WI38 (cell line): ENCODE data around the gene BUB1B.
A peak's percentile ranks its signal among the peaks of the same experiment; 100 is the strongest.
"Not testable (repeated sequence)": the region's sequence is repeated elsewhere in the genome, so short reads cannot be mapped to it uniquely, and the experiment has no call there.

ENCODE experiments used
- H3K4me3 ChIP-seq: 2 replicates; pipeline ENCODE4 v1.5.1; 2011; ENCODE audit warnings: low read depth, mild to moderate bottlenecking, control low read depth, low read length
- TF ChIP-seq, protein P1 (sequence below): IDR thresholded peaks from 2 replicates; pipeline ENCODE4 v1.5.1; 2012; ENCODE audit warnings: low read depth, mild to moderate bottlenecking, control low read depth, low read length

BUB1B gene

DNA sequence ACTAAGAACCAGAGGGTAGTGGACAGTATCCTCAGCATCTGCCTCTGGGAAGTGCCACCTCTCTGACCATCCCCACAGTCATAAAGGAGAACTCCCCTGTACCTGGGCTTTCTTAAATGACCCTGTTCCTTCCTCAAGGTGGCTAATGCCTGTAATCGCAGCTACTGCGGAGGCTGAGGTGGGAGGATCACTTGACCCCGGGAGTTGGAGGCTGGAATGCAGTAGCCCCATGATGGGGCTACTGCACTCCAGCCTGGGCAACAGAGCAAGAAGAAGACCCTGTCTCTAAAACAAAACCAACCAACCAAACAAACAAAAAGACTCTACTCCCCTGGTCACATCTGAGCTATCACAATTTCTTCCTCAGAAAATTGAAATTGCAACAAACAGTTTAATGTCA, 848 bp upstream of the BUB1B start:
- no peak overlapping the region for H3K4me3 ChIP-seq
- TF ChIP-seq, protein P1, sequence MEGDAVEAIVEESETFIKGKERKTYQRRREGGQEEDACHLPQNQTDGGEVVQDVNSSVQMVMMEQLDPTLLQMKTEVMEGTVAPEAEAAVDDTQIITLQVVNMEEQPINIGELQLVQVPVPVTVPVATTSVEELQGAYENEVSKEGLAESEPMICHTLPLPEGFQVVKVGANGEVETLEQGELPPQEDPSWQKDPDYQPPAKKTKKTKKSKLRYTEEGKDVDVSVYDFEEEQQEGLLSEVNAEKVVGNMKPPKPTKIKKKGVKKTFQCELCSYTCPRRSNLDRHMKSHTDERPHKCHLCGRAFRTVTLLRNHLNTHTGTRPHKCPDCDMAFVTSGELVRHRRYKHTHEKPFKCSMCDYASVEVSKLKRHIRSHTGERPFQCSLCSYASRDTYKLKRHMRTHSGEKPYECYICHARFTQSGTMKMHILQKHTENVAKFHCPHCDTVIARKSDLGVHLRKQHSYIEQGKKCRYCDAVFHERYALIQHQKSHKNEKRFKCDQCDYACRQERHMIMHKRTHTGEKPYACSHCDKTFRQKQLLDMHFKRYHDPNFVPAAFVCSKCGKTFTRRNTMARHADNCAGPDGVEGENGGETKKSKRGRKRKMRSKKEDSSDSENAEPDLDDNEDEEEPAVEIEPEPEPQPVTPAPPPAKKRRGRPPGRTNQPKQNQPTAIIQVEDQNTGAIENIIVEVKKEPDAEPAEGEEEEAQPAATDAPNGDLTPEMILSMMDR = no peak

DNA sequence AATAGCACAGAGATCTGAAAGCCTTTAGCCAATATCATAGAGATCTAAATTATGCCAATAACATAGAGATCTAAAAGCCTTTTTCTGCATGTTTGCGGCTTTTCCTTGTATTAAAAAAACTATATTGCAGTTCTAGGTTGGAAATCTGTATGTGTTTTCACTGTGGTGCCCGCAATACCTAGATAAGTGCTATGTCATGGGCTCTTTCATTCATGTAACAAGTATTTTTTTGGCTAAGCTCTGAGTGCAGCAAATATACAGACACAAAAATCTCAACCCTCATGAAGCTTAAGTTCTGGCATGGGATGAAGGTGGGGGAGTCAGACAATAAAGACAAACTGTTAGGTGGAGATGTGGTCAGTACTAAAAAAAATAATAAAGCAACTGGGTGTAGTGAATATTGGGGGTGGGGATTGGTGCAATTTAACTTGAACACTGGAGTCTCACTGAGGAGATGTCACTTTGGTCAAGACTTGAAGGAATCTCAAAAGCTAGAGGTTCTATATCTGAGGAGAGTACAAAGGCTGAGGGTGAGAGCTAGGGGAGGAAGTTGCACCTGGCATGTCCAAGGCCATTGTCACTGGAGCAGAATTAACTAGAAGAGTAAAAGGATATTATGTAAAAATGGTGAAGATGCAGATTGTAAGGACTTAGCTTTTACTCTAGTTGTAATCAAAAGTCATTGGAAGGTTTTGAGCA, 973 bp downstream of the BUB1B start:
- peak overlapping the region; percentile 94 for H3K4me3 ChIP-seq
- TF ChIP-seq, protein P1 = no peak

DNA sequence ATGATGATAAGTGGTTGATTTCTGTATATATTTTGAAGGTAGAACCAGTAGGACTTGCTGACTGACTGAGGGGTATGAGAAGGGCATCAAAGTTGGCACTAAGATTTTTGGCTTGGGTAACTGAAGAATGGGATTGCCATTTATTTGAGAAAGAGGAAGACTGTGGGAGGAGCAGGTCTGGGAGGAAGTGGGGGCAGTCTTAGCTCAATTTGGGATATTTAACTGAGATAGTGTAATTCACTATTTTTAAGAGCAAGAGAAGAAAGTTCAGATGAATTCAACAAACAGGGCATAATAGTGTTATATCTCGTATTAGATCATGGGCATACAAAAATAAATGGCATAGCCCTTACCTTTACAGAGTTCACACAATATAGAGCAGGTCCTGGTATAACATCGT, 1.7 kb downstream of the BUB1B start:
- peak overlapping the region; percentile 94 for H3K4me3 ChIP-seq
- TF ChIP-seq, protein P1 = no peak

DNA sequence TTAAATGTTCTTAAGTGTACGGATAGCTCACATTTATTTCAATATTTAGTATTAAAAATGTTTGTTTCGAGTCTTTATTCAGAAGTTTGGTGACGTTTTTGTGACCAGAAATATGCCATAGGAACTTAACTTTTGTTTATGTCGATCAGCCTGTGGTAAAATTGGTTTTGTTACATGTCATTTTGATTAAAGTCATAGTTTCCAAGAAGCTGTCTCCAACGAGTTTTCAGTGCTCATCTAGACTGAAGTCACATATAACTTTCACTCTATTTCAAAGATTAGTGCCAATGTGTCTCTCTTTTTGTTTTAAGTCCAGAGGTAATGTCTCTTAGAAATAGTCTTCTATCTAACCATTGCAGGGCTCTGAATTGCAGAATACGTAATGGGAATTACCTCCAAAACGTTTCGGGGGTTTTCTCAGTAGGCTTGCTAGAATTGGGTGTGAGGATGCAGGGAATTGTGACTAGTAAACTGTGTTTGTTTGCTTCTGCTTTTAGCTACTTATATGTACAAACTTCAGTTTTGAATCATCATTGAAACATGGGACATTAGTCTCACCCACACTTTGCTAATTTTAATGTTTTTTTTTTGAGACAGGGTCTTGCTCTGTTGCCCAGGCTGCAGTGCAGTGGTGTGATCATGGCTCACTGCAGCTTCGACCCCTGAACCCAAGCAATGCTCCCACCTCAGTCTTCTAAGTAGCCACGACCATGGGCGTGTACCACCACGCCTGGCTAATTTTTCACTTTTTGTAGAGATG, 3.0 kb downstream of the BUB1B start:
- TF ChIP-seq, protein P1 = no peak
- H3K4me3 ChIP-seq = no peak overlapping the region

DNA sequence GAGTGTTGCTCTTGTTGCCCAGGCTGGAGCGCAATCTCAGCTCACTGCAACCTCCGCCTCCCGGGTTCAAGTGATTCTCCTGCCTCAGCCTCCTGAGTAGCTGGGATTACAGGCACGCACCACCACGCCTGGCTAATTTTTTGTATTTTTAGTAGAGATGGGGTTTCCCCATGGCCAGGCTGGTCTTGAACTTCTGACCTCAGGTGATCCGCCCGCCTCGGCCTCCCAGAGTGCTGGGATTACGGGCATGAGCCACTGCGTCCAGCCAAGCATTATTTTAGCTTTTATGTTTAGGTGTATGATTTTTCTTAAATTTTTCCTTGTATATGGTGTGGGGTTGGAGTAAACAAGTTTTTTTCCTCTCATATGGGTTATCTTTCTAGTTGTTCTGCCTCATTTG, 6.5 kb downstream of the BUB1B start:
- H3K4me3 ChIP-seq = not testable (repeated sequence)

DNA sequence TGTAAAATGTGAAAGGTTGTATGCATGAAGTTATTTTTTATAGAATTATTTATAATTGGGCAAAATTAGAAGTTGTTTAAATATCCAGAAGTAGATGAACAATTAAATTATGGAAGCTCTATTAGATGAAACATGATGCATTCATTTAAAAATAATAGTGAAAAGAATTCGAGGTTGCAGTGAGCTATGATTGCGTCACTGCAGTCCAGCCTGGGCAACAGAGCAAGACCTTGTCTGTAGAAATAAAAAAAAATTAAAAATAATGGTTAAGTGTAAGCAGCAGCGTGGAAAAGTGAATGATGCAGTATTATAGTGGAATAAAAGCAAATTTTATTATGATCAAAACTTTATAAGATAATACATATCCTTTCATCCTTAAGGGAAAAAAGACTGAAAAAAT, 14.3 kb downstream of the BUB1B start:
- TF ChIP-seq, protein P1 = no peak

DNA sequence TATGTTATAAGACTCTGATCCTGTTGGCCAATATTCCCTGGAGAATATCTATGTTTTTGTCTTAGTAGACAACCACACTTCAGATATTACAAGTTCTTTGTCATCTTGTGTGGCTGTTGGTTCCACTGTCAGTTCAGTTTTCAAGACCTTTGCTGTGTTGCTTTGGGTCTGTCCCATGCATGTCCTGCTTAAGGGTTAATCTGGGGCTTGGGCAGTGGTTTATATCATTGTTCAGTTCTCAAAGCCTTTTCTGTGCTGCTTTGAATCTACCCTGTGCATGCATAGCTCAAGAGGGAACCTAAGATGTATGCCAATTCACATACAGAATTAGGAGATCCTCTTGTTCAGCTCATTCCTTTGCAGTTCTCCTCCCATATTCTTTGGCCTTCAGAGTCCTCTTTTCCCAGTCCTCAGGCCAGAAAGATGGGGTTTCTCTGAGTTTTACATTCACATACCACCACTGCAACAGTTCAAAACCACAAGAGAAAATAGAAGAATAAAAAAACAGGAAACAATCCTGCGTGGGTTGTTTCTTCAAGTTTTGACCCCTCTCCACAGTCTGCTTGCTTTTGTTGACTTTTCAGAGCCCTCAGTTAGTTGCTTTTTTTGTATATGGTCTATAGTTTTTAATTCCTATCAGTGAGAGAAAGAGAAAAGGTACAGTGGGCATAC, 21.6 kb downstream of the BUB1B start:
- H3K4me3 ChIP-seq = no peak overlapping the region
- TF ChIP-seq, protein P1 = no peak

More for the DNA sequence above, 14.3 kb downstream of the BUB1B start:
- H3K4me3 ChIP-seq = no peak overlapping the region
